ENCODE results near the gene ANO6. TPM values are rescaled to one million over a fixed set of nuclear protein-coding genes. Genes with fewer than 3 reads are reported as not detected.
A peak's percentile ranks its signal among the peaks of the same experiment; 100 is the strongest.

The ANO6 gene
- polyA plus RNA-seq, 3 donors from 2014 or later: 17.9 to 30.7 (median 27.7) TPM

- Mint-ChIP-seq H3K27me3 (ENCODE audit: low read depth in 3 of 3) (no peaks in the 10 kb centered on the region), H3K9me3 (no peaks in the 10 kb centered on the region), H3K36me3 (peaks cover 30 to 39% (median 36%) of the 10 kb centered on the region in 3 donors)
Measured at GRCh38 chr12:45418520-45418919, 202.6 kb downstream of the ANO6 start.

GRCh38 chr12:45419317-45419814 is 203.5 kb downstream of the ANO6 start:
- H3K4me3 Mint-ChIP-seq: no peak overlapping the region
- peaks cover 35 to 44% (median 39%) of the 10 kb centered on the region in 3 donors for H3K36me3 Mint-ChIP-seq
- no peak for DNase-seq
- no peaks in the 10 kb centered on the region for H3K27me3 Mint-ChIP-seq (ENCODE audit: low read depth in 3 of 3)
- H3K27ac Mint-ChIP-seq: no peak overlapping the region
- peaks cover 1 to 8% of the 10 kb centered on the region in 2 donors for H3K4me1 Mint-ChIP-seq
- no peaks in the 10 kb centered on the region for H3K9me3 Mint-ChIP-seq

More at GRCh38 chr12:45418520-45418919, 202.6 kb downstream of the ANO6 start:
- no peak for DNase-seq
- Mint-ChIP-seq H3K4me3 (no peak overlapping the region), H3K4me1 (peaks cover 0 to 2% of the 10 kb centered on the region in 2 donors), H3K27ac (no peak overlapping the region)

- H3K4me1 Mint-ChIP-seq: peaks cover 5 to 15% of the 10 kb centered on the region in 2 donors
- no peak overlapping the region for H3K4me3 Mint-ChIP-seq
- no peak for DNase-seq
- peaks cover 35 to 47% (median 39%) of the 10 kb centered on the region in 3 donors for H3K36me3 Mint-ChIP-seq
- peaks cover 0 to 1% (median 0%) of the 10 kb centered on the region in 3 donors for H3K27me3 Mint-ChIP-seq (ENCODE audit: low read depth in 3 of 3)
- H3K27ac Mint-ChIP-seq: no peak overlapping the region
- H3K9me3 Mint-ChIP-seq: no peaks in the 10 kb centered on the region
Measured at GRCh38 chr12:45421736-45422135, 205.8 kb downstream of the ANO6 start.

- H3K27ac Mint-ChIP-seq: no peak overlapping the region
- H3K27me3 Mint-ChIP-seq (ENCODE audit: low read depth in 3 of 3): peaks cover 0 to 1% (median 0%) of the 10 kb centered on the region in 3 donors
- H3K9me3 Mint-ChIP-seq: no peaks in the 10 kb centered on the region
- H3K4me1 Mint-ChIP-seq: peaks cover 5 to 15% of the 10 kb centered on the region in 2 donors
- DNase-seq: no peak
- H3K36me3 Mint-ChIP-seq: peaks cover 39 to 54% (median 47%) of the 10 kb centered on the region in 3 donors
- H3K4me3 Mint-ChIP-seq: no peak overlapping the region
Measured at GRCh38 chr12:45423931-45424330, 208.0 kb downstream of the ANO6 start.

- no peak overlapping the region for H3K4me3 Mint-ChIP-seq
- peaks cover 40 to 65% (median 50%) of the 10 kb centered on the region in 3 donors for H3K36me3 Mint-ChIP-seq
- H3K4me1 Mint-ChIP-seq: peaks cover 5 to 20% of the 10 kb centered on the region in 2 donors
- H3K27ac Mint-ChIP-seq: no peak overlapping the region
- H3K9me3 Mint-ChIP-seq: no peaks in the 10 kb centered on the region
- H3K27me3 Mint-ChIP-seq (ENCODE audit: low read depth in 3 of 3): peaks cover 0 to 1% (median 0%) of the 10 kb centered on the region in 3 donors
- no peak for DNase-seq
Measured at GRCh38 chr12:45425426-45425825, 209.5 kb downstream of the ANO6 start.

- peaks cover 0 to 1% (median 0%) of the 10 kb centered on the region in 3 donors for H3K27me3 Mint-ChIP-seq (ENCODE audit: low read depth in 3 of 3)
- no peaks in the 10 kb centered on the region for H3K9me3 Mint-ChIP-seq
- no peak overlapping the region for H3K4me3 Mint-ChIP-seq
- H3K27ac Mint-ChIP-seq: peak overlapping the region in 1 of 6 donors; percentile 12
- peaks cover 7 to 25% of the 10 kb centered on the region in 2 donors for H3K4me1 Mint-ChIP-seq
- H3K36me3 Mint-ChIP-seq: peaks cover 39 to 65% (median 54%) of the 10 kb centered on the region in 3 donors
- DNase-seq: no peak
Measured at GRCh38 chr12:45426294-45426693, 210.4 kb downstream of the ANO6 start.

GRCh38 chr12:45427042-45427441 is 211.1 kb downstream of the ANO6 start:
- Mint-ChIP-seq H3K27me3 (ENCODE audit: low read depth in 3 of 3) (peaks cover 0 to 1% (median 0%) of the 10 kb centered on the region in 3 donors), H3K9me3 (no peaks in the 10 kb centered on the region), H3K4me3 (no peak overlapping the region), H3K4me1 (peaks cover 8 to 32% of the 10 kb centered on the region in 2 donors), H3K27ac (no peak overlapping the region), H3K36me3 (peaks cover 31 to 67% (median 55%) of the 10 kb centered on the region in 3 donors)
- DNase-seq: no peak

GRCh38 chr12:45429831-45430230 is 213.9 kb downstream of the ANO6 start:
- no peak overlapping the region for H3K4me3 Mint-ChIP-seq
- peaks cover 2 to 19% of the 10 kb centered on the region in 2 donors for H3K4me1 Mint-ChIP-seq
- H3K36me3 Mint-ChIP-seq: peaks cover 29 to 65% (median 63%) of the 10 kb centered on the region in 3 donors
- no peak overlapping the region for H3K27ac Mint-ChIP-seq
- H3K9me3 Mint-ChIP-seq: no peaks in the 10 kb centered on the region
- no peak for DNase-seq
- peaks cover 0 to 1% (median 0%) of the 10 kb centered on the region in 3 donors for H3K27me3 Mint-ChIP-seq (ENCODE audit: low read depth in 3 of 3)

GRCh38 chr12:45431126-45431525 is 215.2 kb downstream of the ANO6 start:
- peaks cover 0 to 2% (median 0%) of the 10 kb centered on the region in 3 donors for H3K27me3 Mint-ChIP-seq (ENCODE audit: low read depth in 3 of 3)
- H3K4me1 Mint-ChIP-seq: peaks cover 5 to 16% of the 10 kb centered on the region in 2 donors
- H3K4me3 Mint-ChIP-seq: no peak overlapping the region
- peak overlapping the region in 2 of 6 donors; percentile 2 to 14 for H3K27ac Mint-ChIP-seq
- no peak for DNase-seq
- peaks cover 21 to 58% (median 55%) of the 10 kb centered on the region in 3 donors for H3K36me3 Mint-ChIP-seq
- H3K9me3 Mint-ChIP-seq: no peaks in the 10 kb centered on the region

- no peak overlapping the region for H3K27ac Mint-ChIP-seq
- H3K4me3 Mint-ChIP-seq: no peak overlapping the region
- no peaks in the 10 kb centered on the region for H3K9me3 Mint-ChIP-seq
- peaks cover 5 to 16% of the 10 kb centered on the region in 2 donors for H3K4me1 Mint-ChIP-seq
- peaks cover 8 to 44% (median 41%) of the 10 kb centered on the region in 3 donors for H3K36me3 Mint-ChIP-seq
- DNase-seq: no peak
- H3K27me3 Mint-ChIP-seq (ENCODE audit: low read depth in 3 of 3): peaks cover 0 to 2% (median 0%) of the 10 kb centered on the region in 3 donors
Measured at GRCh38 chr12:45432710-45433109, 216.8 kb downstream of the ANO6 start.

GRCh38 chr12:45433441-45433868 is 217.6 kb downstream of the ANO6 start:
- H3K9me3 Mint-ChIP-seq: no peaks in the 10 kb centered on the region
- no peak for DNase-seq
- H3K36me3 Mint-ChIP-seq: peaks cover 8 to 44% (median 38%) of the 10 kb centered on the region in 3 donors
- peaks cover 5 to 16% of the 10 kb centered on the region in 2 donors for H3K4me1 Mint-ChIP-seq
- no peak overlapping the region for H3K4me3 Mint-ChIP-seq
- H3K27me3 Mint-ChIP-seq (ENCODE audit: low read depth in 3 of 3): peaks cover 0 to 2% (median 0%) of the 10 kb centered on the region in 3 donors
- no peak overlapping the region for H3K27ac Mint-ChIP-seq

- no peak overlapping the region for H3K27ac Mint-ChIP-seq
- DNase-seq: no peak
- no peaks in the 10 kb centered on the region for H3K9me3 Mint-ChIP-seq
Measured at GRCh38 chr12:45434094-45434493, 218.2 kb downstream of the ANO6 start.

GRCh38 chr12:45435945-45436710 is 220.2 kb downstream of the ANO6 start:
- peak overlapping the region in 1 of 6 donors; percentile 25 for H3K27ac Mint-ChIP-seq
- peaks cover 0 to 6% (median under 1%) of the 10 kb centered on the region in 6 donors for H3K9me3 Mint-ChIP-seq
- H3K36me3 Mint-ChIP-seq: peaks cover 8 to 29% (median 21%) of the 10 kb centered on the region in 3 donors
- no peak overlapping the region for H3K4me3 Mint-ChIP-seq
- H3K27me3 Mint-ChIP-seq (ENCODE audit: low read depth in 3 of 3): peaks cover 0 to 2% (median under 1%) of the 10 kb centered on the region in 3 donors
- no peak for DNase-seq
- peaks cover 5 to 9% of the 10 kb centered on the region in 2 donors for H3K4me1 Mint-ChIP-seq

More at GRCh38 chr12:45434094-45434493, 218.2 kb downstream of the ANO6 start:
- Mint-ChIP-seq H3K4me1 (peaks cover 5 to 16% of the 10 kb centered on the region in 2 donors), H3K36me3 (peaks cover 8 to 41% (median 34%) of the 10 kb centered on the region in 3 donors), H3K4me3 (no peak overlapping the region), H3K27me3 (ENCODE audit: low read depth in 3 of 3) (peaks cover 0 to 2% (median 0%) of the 10 kb centered on the region in 3 donors)

- Mint-ChIP-seq H3K9me3 (peaks cover 7 to 32% (median 14%) of the 10 kb centered on the region in 6 donors), H3K27me3 (ENCODE audit: low read depth in 3 of 3) (peaks cover 0 to 7% (median 2%) of the 10 kb centered on the region in 3 donors), H3K36me3 (peaks cover 1 to 14% (median 10%) of the 10 kb centered on the region in 3 donors), H3K4me3 (no peak overlapping the region), H3K27ac (no peak overlapping the region), H3K4me1 (peaks cover 0 to 3% of the 10 kb centered on the region in 2 donors)
- no peak for DNase-seq
Measured at GRCh38 chr12:45439039-45439438, 223.1 kb downstream of the ANO6 start.

All from immature natural killer cell (primary cell).